NCI-H2107 treated with DMSO at 0.1 percent for 48 hours (cell line): Measurements from ENCODE around the gene PROP1.
"Not testable (repeated sequence)": the region's sequence is repeated elsewhere in the genome, so short reads cannot be mapped to it uniquely, and the experiment has no call there.

Source experiments
- DNase-seq: peaks from one replicate; lab custom pipeline; 2025; ENCODE audit not compliant: unreplicated experiment; lab: John Stamatoyannopoulos, UW

Gene PROP1

DNA sequence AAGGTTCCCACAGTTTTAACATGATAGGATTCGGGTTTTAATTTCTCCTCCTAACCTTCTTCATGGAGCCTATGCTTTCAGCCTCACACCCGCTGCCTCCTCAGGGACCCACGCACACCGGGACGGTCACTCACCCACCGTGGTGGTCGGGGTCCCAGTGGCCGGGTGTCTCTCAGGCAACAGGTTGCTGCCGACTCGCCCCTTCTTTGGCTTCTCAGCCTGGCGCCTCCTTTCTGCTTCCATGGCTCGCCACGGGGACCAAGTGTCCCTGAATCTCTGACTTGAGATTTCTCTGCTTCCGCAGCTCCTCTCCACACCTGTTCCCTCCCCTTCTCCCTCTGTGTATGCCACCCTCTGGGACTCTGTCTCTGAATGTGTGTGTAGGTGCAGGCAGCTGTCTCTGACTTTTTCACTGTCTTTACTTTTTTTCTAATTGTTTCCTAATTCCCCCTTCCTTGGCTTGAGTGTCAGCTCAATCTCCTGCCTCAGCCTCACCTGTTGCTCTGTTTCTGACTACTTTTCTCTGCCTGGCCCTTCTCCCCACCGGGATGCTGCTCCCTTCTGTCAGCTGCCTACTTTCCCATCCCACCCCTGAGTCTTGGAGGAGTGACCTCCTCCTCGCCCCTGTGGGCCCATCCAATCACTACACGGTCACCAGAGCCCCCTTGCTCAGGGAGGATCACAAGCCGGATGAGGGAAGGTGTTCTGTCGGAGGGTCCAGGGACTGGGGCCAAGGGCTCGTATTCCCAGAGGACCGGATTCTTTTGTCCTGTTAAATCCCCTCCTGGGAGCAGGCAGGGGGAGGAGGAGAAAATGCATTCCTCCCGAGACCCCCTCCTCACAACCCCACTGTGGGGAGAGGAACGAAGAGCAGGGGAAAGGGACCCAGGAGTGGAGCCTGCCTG, at the start of gene PROP1:
Gene PROP1 (minus strand): TSS at position 552 of the 905 bp plus-strand sequence. CDS start 309 bp downstream, at position 243.
- DNase-seq = no peak

DNA sequence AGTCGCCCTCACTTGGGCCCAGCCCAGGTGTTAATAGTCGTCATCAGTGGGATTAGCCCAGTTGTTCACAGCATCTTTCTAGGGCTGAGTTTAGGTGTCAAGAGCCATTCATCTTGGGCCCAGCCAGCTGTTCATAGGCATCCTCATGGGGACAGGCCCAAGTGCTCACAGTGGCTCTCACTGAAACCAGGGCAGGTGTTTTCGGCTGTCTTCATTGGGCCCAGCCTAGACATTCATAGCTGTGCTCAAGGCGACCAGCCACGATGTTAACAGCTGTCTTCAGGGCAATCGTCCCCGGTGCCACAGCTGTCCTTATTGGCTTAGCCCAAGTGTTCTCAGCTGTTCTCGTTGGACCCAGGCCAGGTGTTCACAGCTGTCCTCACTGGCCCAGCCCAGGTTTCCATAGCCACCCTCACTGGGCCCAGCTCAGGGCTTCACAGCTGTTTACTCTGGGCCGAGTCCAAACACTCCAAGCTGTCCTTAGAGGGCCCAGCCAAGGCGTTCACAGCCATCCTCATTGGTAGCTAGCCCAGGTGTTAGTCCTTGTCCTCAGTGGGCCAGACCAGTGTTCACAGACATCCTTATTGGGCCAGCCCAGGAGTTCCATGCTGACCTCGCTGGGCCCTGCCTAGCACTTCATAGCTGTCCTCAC, 23.5 kb upstream of the PROP1 start:
- DNase-seq = not testable (repeated sequence)

DNA sequence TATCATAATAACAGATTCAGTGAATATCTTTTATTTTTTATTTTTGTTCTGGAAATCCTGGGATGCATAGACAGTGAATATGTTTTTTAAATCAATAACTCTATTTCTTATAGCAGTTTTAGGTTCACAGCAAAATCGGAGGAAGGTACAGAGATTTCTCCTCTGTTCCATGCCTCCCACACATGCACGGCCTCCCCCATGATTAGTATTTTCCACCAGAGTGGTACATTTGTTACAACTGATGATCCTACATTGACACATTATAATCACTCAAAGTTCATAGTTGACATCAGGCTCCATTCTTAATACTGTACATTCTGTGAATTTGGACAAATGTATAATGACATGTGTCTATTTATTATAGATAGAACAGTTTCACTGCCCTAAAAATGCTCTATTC, 16.7 kb upstream of the PROP1 start:
- not testable (repeated sequence) for DNase-seq

- DNase-seq = not testable (repeated sequence)
Observed at GRCh38 chr5:178011816-178012554, 15.9 kb upstream of the PROP1 start.

DNA sequence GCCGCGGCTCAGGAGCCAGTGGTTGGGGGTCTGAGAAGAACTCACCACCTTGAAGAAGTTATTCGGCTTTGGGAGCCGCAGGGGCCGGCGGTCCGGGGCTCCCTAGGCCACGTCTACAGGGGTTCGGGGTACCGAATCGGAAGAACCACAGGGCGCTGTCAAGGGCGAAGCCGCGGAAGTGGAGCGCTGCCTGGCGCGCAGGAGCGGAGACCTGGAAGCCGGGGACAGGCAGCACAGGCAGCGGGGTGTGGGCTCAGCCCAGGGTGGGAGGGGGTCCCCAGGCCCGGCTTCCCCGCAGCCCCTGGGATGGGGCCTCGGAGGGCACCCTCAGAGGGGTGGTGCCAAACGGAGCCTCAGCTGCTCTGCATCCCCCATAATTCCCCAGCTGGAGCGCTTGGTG, 11.2 kb upstream of the PROP1 start:
- not testable (repeated sequence) for DNase-seq

- not testable (repeated sequence) for DNase-seq
Observed at GRCh38 chr5:178006536-178007231, 10.6 kb upstream of the PROP1 start.

- DNase-seq = not testable (repeated sequence)
Observed at GRCh38 chr5:178006181-178006535, 10.1 kb upstream of the PROP1 start.

DNA sequence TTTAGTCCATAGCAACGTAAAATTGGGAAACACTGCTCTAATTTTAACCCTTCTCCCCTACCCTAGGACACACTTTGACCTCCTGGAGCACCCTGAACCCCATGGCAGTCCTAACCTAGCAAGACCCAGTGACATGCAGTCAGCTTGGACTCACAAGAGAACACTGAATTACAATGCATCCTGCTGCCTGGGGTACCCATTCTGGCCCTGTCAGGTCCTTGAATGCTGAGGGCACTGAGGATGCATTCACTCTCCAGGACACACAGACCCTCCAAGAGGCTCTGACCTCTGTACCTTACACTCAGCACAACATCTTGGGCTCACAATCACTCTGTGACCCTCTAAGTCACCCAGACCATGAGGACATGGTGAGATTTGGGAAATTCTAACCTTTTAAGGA, 1.8 kb upstream of the PROP1 start:
- no peak for DNase-seq

DNA sequence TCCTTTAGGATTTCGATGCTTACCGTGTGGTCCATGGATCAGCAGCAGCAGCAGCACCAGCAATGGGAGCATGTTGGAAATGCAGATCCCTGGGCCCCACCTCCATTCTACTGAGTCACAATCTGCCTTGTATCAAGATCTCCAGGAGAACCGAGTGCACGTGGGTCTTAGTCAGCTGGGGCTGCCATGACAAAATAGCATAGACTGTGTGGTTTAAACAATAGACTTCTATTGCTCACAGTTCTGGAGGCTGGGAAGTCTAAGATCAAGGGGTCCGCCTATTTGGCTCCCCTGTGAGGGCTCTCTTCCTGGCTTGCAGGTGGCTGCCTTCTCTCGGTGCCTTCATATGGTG, 1.3 kb upstream of the PROP1 start:
- DNase-seq = no peak

- DNase-seq = no peak
Observed at GRCh38 chr5:177996660-177997318, 747 bp upstream of the PROP1 start.

- DNase-seq = no peak
Observed at GRCh38 chr5:177994561-177995190, 1.4 kb downstream of the PROP1 start.

DNA sequence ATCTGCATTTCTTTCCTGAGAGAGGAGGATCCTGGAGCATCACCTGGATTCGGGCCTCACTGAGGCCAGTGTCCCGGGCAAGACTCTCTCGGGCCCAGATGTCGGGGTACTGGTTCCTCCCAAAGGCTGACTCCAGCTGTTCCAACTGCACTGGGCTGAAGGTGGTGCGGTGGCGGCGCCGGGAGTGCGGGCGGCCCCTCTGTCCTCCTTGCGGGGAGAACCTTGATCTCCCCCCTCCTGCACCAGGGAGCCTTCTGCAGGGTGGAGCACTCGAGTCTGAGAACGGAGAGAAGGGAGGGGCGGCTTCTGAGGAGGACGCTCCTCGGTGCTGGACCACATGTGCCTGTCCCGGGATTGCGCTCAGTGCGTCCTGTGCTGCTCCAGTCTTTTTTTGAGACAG, 2.0 kb downstream of the PROP1 start:
- no peak for DNase-seq

DNA sequence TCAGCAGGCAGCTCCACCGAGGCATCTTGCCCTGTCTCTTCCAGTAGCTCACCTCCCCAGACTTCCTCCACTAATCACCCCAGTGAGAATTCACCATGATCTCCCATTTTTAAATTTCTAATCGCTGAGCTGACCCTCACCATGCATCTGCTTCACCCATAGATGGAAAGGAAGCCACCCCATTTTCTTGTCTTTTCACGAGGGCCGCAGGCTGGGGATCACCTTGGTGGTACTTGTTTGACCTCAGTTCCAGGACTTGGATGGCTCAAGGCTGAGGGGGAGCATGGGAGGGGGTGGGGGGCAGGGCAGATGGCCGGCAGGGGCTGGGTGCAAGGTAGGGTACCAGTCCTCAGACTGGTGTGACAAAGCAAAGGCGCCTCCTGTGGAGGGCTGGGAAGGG, 3.6 kb downstream of the PROP1 start:
- DNase-seq = no peak

DNA sequence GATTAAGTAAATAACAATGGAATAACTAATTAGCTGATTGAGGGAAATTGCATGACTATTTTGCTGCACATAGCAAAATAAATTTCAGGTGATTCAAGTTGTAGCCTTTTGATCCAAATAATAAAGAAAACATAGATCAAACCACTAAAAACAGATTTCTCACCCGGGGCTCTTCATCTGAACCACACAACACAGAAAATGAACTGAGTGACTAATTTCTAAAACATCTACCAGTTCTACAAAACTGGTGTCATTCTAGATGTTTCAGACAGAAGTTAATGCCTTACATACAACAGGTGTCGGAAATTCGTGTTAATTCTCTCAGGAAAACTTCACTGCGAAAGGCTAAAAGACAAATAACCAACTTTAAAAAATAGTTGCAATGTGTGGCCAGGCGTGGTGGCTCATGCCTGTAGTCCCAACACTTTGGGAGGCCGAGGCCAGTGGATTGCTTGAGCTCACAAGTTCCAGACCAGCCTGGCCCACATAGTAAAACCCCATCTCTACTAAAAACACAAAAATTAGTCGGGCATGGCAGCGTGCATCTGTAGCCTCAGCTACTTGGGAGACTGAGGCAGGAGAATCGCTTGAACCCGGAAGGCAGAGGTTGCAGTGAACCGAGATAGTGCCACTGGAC, 6.9 kb downstream of the PROP1 start:
- no peak for DNase-seq

- DNase-seq = no peak
Observed at GRCh38 chr5:177987326-177987725, 8.7 kb downstream of the PROP1 start.

GRCh38 chr5:177985430-177986040, 10.5 kb downstream of the PROP1 start:
- no peak for DNase-seq

DNA sequence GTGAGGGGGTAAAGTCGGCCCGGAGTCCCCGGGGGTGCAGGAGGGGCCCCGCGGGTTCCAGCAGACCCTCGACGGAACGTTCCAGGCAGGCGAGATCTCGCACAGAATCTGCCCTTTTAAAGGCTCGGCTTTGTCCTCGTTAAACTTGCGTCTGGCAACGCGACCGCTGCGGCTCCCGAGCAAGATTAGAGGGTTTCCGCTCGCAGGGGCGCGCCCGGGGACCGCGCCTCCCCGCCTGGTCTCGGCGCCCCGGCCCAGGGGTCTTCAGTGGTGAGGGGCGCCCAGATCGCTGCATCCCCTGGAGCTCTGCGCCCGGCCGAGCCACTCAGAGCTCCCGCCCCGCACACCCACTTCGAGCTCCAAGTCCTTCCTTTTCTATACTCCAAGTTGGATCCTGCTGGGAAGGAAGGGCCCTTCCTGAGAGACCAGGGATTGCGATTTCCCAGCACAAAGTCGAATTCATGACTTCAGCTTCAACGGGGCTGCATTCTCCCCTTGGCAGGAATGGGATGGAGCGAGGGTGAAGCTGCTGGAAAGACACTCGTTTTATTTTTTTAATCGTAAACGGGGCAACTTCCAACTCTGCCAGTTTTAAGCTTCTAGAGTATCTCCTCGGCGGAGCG, 11.3 kb downstream of the PROP1 start:
- DNase-seq = no peak

GRCh38 chr5:177983763-177984583, 12.1 kb downstream of the PROP1 start:
- no peak for DNase-seq
